ENCODE results near the gene NUDT7.

The NUDT7 gene

GRCh38 chr16:77782694-77783093 is 60.4 kb downstream of the NUDT7 start:
- no peak for DNase-seq

DNA sequence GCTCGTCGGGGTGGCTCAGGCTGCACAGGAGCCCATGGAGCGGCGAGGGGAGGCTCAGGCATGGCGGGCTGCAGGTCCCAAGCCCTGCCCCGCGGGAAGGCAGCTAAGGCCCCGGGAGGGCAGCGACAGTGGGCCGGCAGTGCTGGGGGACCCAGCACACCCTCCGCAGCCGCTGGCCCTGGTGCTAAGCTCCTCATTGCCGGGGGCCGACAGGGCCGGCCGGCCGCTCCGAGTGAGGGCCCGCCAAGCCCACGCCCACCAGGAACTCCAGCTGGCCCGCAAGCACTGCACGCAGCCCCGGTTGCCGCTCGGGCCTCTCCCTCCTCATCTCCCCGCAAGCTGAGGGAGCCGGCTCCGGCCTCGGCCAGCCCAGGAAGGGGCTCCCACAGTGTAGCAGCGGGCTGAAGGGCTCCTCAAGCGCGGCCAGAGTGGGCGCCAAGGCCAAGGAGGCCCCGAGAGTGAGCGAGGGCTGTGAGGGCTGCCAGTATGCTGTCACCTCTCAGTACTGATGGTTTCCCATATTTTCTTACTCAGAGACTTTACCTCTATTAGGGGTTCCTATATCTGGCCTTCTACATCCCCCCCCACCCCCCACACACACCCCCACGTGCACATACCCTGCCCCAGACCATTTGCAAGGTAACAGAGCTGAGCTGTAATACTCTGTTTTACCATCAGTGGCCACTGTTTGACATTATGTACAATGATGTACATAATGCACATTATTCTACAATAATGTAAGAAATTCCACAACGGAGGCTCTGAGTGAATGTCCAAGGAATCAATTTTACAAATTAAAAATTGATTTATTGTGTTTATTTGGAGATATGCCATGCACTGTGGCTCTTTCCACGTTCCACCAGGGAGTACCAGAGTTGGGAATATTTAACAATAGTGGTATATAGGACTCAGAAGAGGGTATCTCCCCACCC is 62.4 kb downstream of the NUDT7 start:
- DNase-seq, result no peak

DNA sequence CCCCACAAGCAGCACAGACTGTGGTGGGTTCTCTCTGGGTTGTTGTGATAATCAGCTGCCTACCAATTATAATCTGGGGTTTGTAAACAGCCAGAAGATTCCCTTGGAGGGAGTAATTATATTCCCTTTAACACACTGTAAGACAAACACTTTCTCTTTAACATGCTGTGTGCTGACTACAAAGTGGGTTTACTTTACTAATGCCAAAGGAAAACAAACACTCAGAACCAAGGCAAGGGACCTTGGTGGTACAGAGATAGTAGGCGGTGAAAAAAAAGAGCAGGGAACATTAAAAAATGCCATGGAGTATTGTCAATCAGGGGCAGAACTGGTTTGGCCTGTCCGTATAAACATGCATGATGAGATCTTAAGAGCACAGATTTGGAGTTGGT is 63.1 kb downstream of the NUDT7 start:
- no peak for DNase-seq

DNA sequence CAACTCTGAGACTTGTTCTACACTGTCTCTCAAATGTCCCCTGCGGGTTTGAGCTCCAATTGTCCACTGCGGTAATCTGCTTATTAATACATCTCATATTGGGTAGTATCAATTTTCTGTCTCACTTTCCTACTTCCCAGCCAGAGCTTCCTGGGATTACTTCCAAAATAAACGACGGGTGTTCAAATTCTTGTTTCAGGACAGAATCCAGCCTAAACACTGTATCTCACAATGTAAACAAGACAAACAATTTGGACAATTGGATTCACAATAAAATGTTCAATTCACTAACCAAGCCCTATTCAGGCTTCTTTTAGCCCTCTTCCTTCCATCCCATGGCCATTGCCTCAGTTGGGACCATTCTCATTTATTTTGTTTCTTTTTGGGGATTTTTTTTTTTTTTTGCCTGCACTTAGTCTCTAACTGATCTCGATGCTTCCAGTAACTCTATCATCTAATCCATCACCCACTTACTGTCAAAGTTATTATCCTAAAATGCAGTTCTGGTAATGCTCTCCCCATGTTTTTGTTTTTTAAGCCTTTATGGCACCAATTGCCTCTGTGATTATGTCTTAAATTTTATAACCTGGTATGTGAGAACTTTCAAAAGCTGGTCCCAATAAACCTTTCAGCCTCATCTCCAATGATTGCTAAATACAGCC is 64.0 kb downstream of the NUDT7 start:
- DNase-seq, result no peak

GRCh38 chr16:77787452-77787851 is 65.1 kb downstream of the NUDT7 start:
- no peak for DNase-seq

GRCh38 chr16:77788181-77789084 is 66.1 kb downstream of the NUDT7 start, which contains the start of gene VAT1L:
Gene VAT1L (plus strand): TSS chr16:77788564. CDS start chr16:77788683, 119 bp downstream.
- no peak for DNase-seq

DNA sequence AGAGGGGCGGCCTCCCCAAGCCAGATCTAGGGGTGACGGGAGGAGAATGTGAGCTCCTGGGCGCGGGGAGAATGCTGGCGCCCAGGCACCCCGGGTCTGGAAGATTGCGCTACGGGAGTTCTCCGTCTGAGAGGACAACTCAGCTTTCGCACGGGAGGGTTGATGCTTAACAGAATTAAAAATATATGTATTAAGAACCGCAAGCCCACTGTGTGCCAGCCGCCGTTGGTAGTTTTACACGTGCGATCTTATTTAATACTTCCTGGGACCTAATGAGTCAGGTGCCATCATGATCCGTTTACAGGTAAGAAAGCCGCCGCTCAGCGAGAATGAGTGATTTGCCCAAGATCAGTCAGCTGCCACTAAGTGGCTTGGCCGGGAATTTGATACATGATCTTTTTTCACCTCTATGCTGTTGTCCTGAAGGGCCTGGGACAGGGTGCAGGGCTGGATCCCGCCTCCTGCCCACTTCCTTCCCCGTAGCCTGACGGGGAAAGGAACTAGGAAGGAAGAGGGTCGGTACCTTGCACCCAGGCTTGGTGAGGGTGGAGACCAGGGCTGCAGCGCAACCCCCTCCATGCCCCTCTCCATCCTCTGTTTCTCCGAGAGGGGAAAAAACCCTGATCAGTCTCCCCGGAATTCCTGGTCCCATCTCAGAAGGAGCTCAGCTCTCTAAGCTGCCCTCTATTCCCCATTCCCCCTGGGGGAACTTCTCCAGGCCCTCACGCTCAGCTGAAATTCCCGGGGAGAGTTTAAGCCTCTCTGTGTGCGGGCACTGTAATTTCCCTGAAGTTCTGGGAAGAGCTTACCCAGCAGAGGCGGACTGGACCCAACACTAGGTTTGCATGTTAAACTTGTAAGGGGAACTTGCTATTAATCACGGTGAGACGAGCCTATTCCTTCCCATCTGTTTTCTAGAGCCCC is 67.0 kb downstream of the NUDT7 start:
- DNase-seq, result no peak

GRCh38 chr16:77790009-77790372 is 67.7 kb downstream of the NUDT7 start:
- no peak for DNase-seq

GRCh38 chr16:77790912-77791311 is 68.6 kb downstream of the NUDT7 start:
- no peak for DNase-seq
